HG02678 (cell line): ENCODE results near the gene SEC22A.
"Not testable (repeated sequence)": the region's sequence is repeated elsewhere in the genome, so short reads cannot be mapped to it uniquely, and the experiment has no call there.

Experiments used
- ATAC-seq: cut with Tn5 transposase; IDR thresholded peaks from one replicate; pipeline ENCODE4 v1.9.1; 2021; ENCODE audit warnings: mild to moderate bottlenecking, moderate library complexity; ENCODE audit not compliant: unreplicated experiment

Gene SEC22A

GRCh38 chr3:123169930-123170329 is 31.8 kb upstream of the SEC22A start:
- no peak for ATAC-seq

- ATAC-seq, result no peak
Measured at GRCh38 chr3:123180791-123181190, 21.0 kb upstream of the SEC22A start.

- no peak for ATAC-seq
Measured at GRCh38 chr3:123186695-123187094, 15.0 kb upstream of the SEC22A start.

- no peak for ATAC-seq
Measured at GRCh38 chr3:123188058-123188457, 13.7 kb upstream of the SEC22A start.

- ATAC-seq, result no peak
Measured at GRCh38 chr3:123193448-123194101, 8.2 kb upstream of the SEC22A start.

- no peak for ATAC-seq
Measured at GRCh38 chr3:123194552-123194951, 7.2 kb upstream of the SEC22A start.

GRCh38 chr3:123198372-123198771 is 3.4 kb upstream of the SEC22A start:
- ATAC-seq, result no peak

GRCh38 chr3:123201223-123201556 is 553 bp upstream of the SEC22A start:
- no peak for ATAC-seq

GRCh38 chr3:123202451-123202850 is 708 bp downstream of the SEC22A start:
- ATAC-seq, result no peak

GRCh38 chr3:123218990-123219389 is 17.2 kb downstream of the SEC22A start:
- ATAC-seq, result no peak

- not testable (repeated sequence) for ATAC-seq
Measured at GRCh38 chr3:123221369-123221768, 19.6 kb downstream of the SEC22A start.

GRCh38 chr3:123225016-123225415 is 23.3 kb downstream of the SEC22A start:
- ATAC-seq, result no peak

- no peak for ATAC-seq
Measured at GRCh38 chr3:123226549-123226948, 24.8 kb downstream of the SEC22A start.

GRCh38 chr3:123229145-123229544 is 27.4 kb downstream of the SEC22A start:
- no peak for ATAC-seq

GRCh38 chr3:123236902-123237301 is 35.2 kb downstream of the SEC22A start:
- no peak for ATAC-seq

GRCh38 chr3:123239186-123239585 is 37.4 kb downstream of the SEC22A start:
- ATAC-seq, result not testable (repeated sequence)

- ATAC-seq, result no peak
Measured at GRCh38 chr3:123239756-123240155, 38.0 kb downstream of the SEC22A start.

GRCh38 chr3:123244128-123244527 is 42.4 kb downstream of the SEC22A start:
- ATAC-seq, result no peak

- ATAC-seq, result no peak
Measured at GRCh38 chr3:123246866-123247265, 45.1 kb downstream of the SEC22A start.

- no peak for ATAC-seq
Measured at GRCh38 chr3:123256256-123256655, 54.5 kb downstream of the SEC22A start.

GRCh38 chr3:123258359-123258758 is 56.6 kb downstream of the SEC22A start:
- no peak for ATAC-seq

- no peak for ATAC-seq
Measured at GRCh38 chr3:123258811-123259420, 57.2 kb downstream of the SEC22A start.

- ATAC-seq, result no peak
Measured at GRCh38 chr3:123261666-123262065, 59.9 kb downstream of the SEC22A start.
